SK-N-SH (cell line): ENCODE measurements around the gene C3orf22. TPM values are rescaled to one million over a fixed set of nuclear protein-coding genes. Genes with fewer than 3 reads are reported as not detected.

Source experiments
- CTCF ChIA-PET: fragments of 300-600, 350-600 bp; formaldehyde crosslinking; extraction: SDS; loops from one replicate; lab custom pipeline; 2021; lab: Yijun Ruan, JAX
- POLR2A ChIA-PET: fragments of 350-600 bp; sonication (Branson Sonifier 250); formaldehyde crosslinking; extraction: SDS; loops from one replicate; lab custom pipeline; 2020; ENCODE audit warnings: antibody characterized with exemption, inconsistent platforms; lab: Yijun Ruan, JAX
- DNase-seq: peaks from one replicate; pipeline ENCODE4 v3.0.0; 2012
- H2AFZ ChIP-seq: fragments of 200-600 bp; sonication (generic); 2 replicates; pipeline ENCODE4 v1.8.1; 2016; ENCODE audit warnings: antibody characterized with exemption, mild to moderate bottlenecking, low read depth
- H3F3A ChIP-seq: fragments of 200-600 bp; sonication (generic); replicated peaks from 2 replicates; pipeline ENCODE3; 2016; ENCODE audit warnings: antibody characterized with exemption, mild to moderate bottlenecking; ENCODE audit not compliant: insufficient read depth
- H3K27ac ChIP-seq, 2 experiments: fragments of 200-500 bp in 1 of 2; fragments of 200-600 bp in 1 of 2; sonication (Bioruptor generic) in 1 of 2; sonication (generic), shearing (Covaris generic) in 1 of 2; 2 replicates each; pipeline versions ENCODE4 v1.5.1 to v1.6.1; 2014 to 2016; ENCODE audit warnings: low read depth in 2 of 2, inconsistent platforms in 1 of 2, low read length in 1 of 2, mild to moderate bottlenecking in 1 of 2, mixed read lengths in 1 of 2
- H3K27me3 ChIP-seq: fragments of 200-600 bp; sonication (generic), shearing (Covaris generic); 2 replicates; pipeline ENCODE4 v1.6.1; 2016; ENCODE audit warnings: mixed run types; ENCODE audit not compliant: insufficient read depth
- H3K36me3 ChIP-seq, 2 experiments: fragments of 200-500 bp in 1 of 2; fragments of 200-600 bp in 1 of 2; sonication (Bioruptor generic) in 1 of 2; sonication (generic) in 1 of 2; replicated peaks in 1 of 2; 2 replicates each; pipeline versions ENCODE3 to v1.5.1; 2014 to 2016; ENCODE audit warnings: low read length in 1 of 2, mild to moderate bottlenecking in 1 of 2; ENCODE audit not compliant: insufficient read depth in 2 of 2, control insufficient read depth in 1 of 2
- H3K4me1 ChIP-seq, 2 experiments: fragments of 200-500 bp in 1 of 2; fragments of 200-600 bp in 1 of 2; sonication (Bioruptor generic) in 1 of 2; sonication (generic), shearing (Covaris generic) in 1 of 2; 2 replicates each; pipeline versions ENCODE4 v1.5.1 to v1.6.1; 2014 to 2016; ENCODE audit warnings: low read depth in 1 of 2, low read length in 1 of 2, mixed run types in 1 of 2; ENCODE audit not compliant: insufficient read depth in 2 of 2, control insufficient read depth in 1 of 2
- H3K4me2 ChIP-seq: fragments of 200-600 bp; sonication (generic), shearing (Covaris generic); 2 replicates; pipeline ENCODE4 v1.6.1; 2017; ENCODE audit warnings: mixed run types
- H3K4me3 ChIP-seq, 2 experiments: fragments of 200-500 bp in 1 of 2; fragments of 200-600 bp in 1 of 2; sonication (Bioruptor generic) in 1 of 2; sonication (generic), shearing (Covaris generic) in 1 of 2; 2 replicates each; pipeline versions ENCODE4 v1.5.1 to v1.8.1; 2014 to 2016; ENCODE audit warnings: low read depth in 2 of 2, inconsistent platforms in 1 of 2, low read length in 1 of 2, mild to moderate bottlenecking in 1 of 2, mixed read lengths in 1 of 2, moderate library complexity in 1 of 2
- H3K79me2 ChIP-seq: fragments of 200-600 bp; sonication (generic); 2 replicates; pipeline ENCODE4 v1.8.1; 2017; ENCODE audit warnings: mild to moderate bottlenecking; ENCODE audit not compliant: insufficient read depth
- H3K9ac ChIP-seq: fragments of 200-600 bp; sonication (generic); 2 replicates; pipeline ENCODE4 v1.6.1; 2017; ENCODE audit warnings: mixed run types
- H3K9me2 ChIP-seq: fragments of 200-600 bp; sonication (generic); 2 replicates; pipeline ENCODE4 v1.6.1; 2017; ENCODE audit warnings: mixed run types
- H3K9me3 ChIP-seq: fragments of 200-600 bp; sonication (generic); 2 replicates; pipeline ENCODE4 v1.6.1; 2017; ENCODE audit warnings: mixed run types, mild to moderate bottlenecking, moderate library complexity
- H4K20me1 ChIP-seq: fragments of 200-600 bp; sonication (generic); 2 replicates; pipeline ENCODE4 v1.6.1; 2017; ENCODE audit warnings: mild to moderate bottlenecking, mixed run types; ENCODE audit not compliant: insufficient read depth
- CHD2 ChIP-seq: fragments of 150-350 bp; IDR thresholded peaks from 2 replicates; pipeline ENCODE4 v1.6.1; 2018; ENCODE audit warnings: low read length; ENCODE audit not compliant: partially characterized antibody
- ELF1 ChIP-seq: IDR thresholded peaks from 2 replicates; pipeline ENCODE4 v1.4.0; 2012
- FOXJ3 ChIP-seq: sonication (generic); formaldehyde crosslinking; IDR thresholded peaks from 2 replicates; pipeline ENCODE4 v1.5.1; 2020; ENCODE audit warnings: mild to moderate bottlenecking, missing genetic modification reagents
- IRF3 ChIP-seq: fragments of 150-350 bp; IDR thresholded peaks from 2 replicates; pipeline ENCODE4 v1.6.1; 2016; ENCODE audit warnings: mild to moderate bottlenecking, low read depth, low read length
- JUND ChIP-seq: IDR thresholded peaks from 2 replicates; pipeline ENCODE4 v1.4.0; 2012
- MXI1 ChIP-seq: IDR thresholded peaks from 2 replicates; pipeline ENCODE4 v1.6.1; 2012; ENCODE audit warnings: mild to moderate bottlenecking, low read depth, low read length, improper control_type of control experiment
- RAD21 ChIP-seq: IDR thresholded peaks from 2 replicates; pipeline ENCODE4 v1.6.1; 2012; ENCODE audit warnings: mild to moderate bottlenecking, low read length
- RCOR1 ChIP-seq: fragments of 150-350 bp; IDR thresholded peaks from 2 replicates; pipeline ENCODE4 v1.6.1; 2017; ENCODE audit warnings: antibody characterized with exemption, low read length
- RFX5 ChIP-seq: IDR thresholded peaks from 2 replicates; pipeline ENCODE4 v1.6.1; 2012; ENCODE audit warnings: mild to moderate bottlenecking, improper control_type of control experiment, low read length
- SIN3A ChIP-seq: IDR thresholded peaks from 2 replicates; pipeline ENCODE4 v1.6.1; 2012; ENCODE audit warnings: low read depth, mild to moderate bottlenecking, low read length, moderate library complexity, borderline replicate concordance
- TAF1 ChIP-seq: IDR thresholded peaks from 2 replicates; pipeline ENCODE4 v1.6.1; 2012; ENCODE audit warnings: low read depth, mild to moderate bottlenecking, low read length, moderate library complexity, borderline replicate concordance
- USF2 ChIP-seq: fragments of 150-350 bp; IDR thresholded peaks from 2 replicates; pipeline ENCODE4 v1.6.1; 2017; ENCODE audit warnings: antibody characterized with exemption, low read length, low read depth, borderline replicate concordance
- WGBS: methylation state at CpG from one replicate; pipeline ENCODE4 v1.1.6; 2017; ENCODE audit warnings: low lambda C conversion rate; 5-methylcytosine and 5-hydroxymethylcytosine counted together
- polyA plus RNA-seq, 3 experiments: library from polyadenylated mRNA; depleted of rRNA; stranded (reverse); fragments of >200 nt; gene quantifications; 2 replicates each; pipeline ENCODE4 v1.2.3, GENCODE V29; 2012
- TF ChIP-seq, protein P1 (sequence below): IDR thresholded peaks from 2 replicates; pipeline ENCODE4 v1.6.1; 2012; ENCODE audit warnings: mild to moderate bottlenecking, low read depth, low read length, moderate library complexity

C3orf22 gene
- polyA plus RNA-seq, 1 of the 3 experiments (the other 2 are of a cell fraction): not detected

- DNase-seq: no peak
- no peaks in the 10 kb centered on the region for H3K9me2 ChIP-seq
Measured at GRCh38 chr3:126554560-126555525, 3.9 kb downstream of the C3orf22 start.

More at GRCh38 chr3:126554560-126555525, 3.9 kb downstream of the C3orf22 start:
- Histone ChIP-seq H3F3A (no peaks in the 10 kb centered on the region), H3K79me2 (no peaks in the 10 kb centered on the region), H3K4me2 (no peak overlapping the region), H3K4me1 (peaks cover 0 to 11% of the 10 kb centered on the region in 2 experiments; a peak in 1 of 4 replicates), H4K20me1 (no peaks in the 10 kb centered on the region), H3K9me3 (no peaks in the 10 kb centered on the region), H3K27ac (no peak overlapping the region), H3K4me3 (no peak overlapping the region), H2AFZ (no peak overlapping the region), H3K36me3 (no peaks in the 10 kb centered on the region), H3K27me3 (no peaks in the 10 kb centered on the region), H3K9ac (no peak overlapping the region)
- 85% methylated on average over 11 of the region's 19 CpGs for WGBS
- CTCF ChIA-PET: interaction anchor here (0.6 to 2.2 kb wide), 3 partner anchors 10 to 38 kb away, joined by 3 to 6 read pairs (median 3); no protein-coding TSS in a partner anchor
- POLR2A ChIA-PET: no interaction called here
- TF ChIP-seq FOXJ3 (CRISPR knock-in tag) (no peak), RCOR1 (no peak), IRF3 (no peak), TAF1 (no peak), SIN3A (no peak), RAD21 (no peak), CHD2 (no peak), RFX5 (no peak), JUND (no peak), USF2 (no peak), MXI1 (no peak), ELF1 (no peak)
- TF ChIP-seq, protein P1, sequence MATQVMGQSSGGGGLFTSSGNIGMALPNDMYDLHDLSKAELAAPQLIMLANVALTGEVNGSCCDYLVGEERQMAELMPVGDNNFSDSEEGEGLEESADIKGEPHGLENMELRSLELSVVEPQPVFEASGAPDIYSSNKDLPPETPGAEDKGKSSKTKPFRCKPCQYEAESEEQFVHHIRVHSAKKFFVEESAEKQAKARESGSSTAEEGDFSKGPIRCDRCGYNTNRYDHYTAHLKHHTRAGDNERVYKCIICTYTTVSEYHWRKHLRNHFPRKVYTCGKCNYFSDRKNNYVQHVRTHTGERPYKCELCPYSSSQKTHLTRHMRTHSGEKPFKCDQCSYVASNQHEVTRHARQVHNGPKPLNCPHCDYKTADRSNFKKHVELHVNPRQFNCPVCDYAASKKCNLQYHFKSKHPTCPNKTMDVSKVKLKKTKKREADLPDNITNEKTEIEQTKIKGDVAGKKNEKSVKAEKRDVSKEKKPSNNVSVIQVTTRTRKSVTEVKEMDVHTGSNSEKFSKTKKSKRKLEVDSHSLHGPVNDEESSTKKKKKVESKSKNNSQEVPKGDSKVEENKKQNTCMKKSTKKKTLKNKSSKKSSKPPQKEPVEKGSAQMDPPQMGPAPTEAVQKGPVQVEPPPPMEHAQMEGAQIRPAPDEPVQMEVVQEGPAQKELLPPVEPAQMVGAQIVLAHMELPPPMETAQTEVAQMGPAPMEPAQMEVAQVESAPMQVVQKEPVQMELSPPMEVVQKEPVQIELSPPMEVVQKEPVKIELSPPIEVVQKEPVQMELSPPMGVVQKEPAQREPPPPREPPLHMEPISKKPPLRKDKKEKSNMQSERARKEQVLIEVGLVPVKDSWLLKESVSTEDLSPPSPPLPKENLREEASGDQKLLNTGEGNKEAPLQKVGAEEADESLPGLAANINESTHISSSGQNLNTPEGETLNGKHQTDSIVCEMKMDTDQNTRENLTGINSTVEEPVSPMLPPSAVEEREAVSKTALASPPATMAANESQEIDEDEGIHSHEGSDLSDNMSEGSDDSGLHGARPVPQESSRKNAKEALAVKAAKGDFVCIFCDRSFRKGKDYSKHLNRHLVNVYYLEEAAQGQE: no peak
